Activated gamma-delta T cell treated with Interleukin-2 at 50 U/mL for 16 hours (primary cell): ENCODE results near the gene OTUD6A.
"Not testable (repeated sequence)": the region's sequence is repeated elsewhere in the genome, so short reads cannot be mapped to it uniquely, and the experiment has no call there.

Source experiments
- DNase-seq: peaks from one replicate; pipeline ENCODE4 v3.0.0-alpha.2; 2020

Gene OTUD6A

DNA sequence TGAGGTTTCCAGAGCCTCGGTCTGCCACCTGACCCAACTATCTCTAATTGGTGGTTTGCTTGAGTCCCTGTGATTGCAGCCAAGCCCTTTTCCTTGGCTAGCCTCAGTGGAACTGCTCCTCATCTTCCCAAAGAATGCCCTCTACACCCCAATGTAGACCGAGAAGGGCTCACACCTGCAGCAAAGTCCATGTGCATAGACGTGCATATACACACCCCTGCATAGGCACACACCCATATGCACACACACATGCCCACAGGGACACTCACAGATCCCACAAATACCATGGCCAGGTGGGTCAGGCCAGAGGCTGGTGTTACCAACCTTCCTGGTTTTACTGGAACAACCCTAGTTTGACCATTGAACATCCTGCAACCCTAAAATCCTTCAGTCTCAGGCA, 12.9 kb upstream of the OTUD6A start:
- DNase-seq: no peak

DNA sequence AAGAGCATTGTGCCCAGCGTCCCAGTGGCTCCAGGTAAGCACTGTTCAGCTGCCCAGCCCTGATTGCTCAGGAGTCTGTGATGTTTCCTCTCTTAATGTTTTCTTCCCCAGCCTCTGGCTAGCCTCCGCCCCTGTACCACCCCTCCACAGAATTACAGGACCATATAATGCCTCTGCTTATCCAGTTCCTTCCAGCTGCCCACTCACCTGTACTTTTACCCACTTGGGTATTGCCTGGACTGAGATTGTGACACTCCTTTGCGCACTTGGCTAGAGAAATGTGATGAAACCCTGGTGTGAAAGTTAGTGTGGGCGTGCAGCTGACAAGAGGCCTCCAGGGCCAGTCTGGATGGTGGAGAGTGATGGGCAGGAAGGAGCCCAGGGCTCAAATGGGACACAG, 12.3 kb upstream of the OTUD6A start, which contains the start of gene AWAT2:
Gene AWAT2 (minus strand): TSS at position 14 of the 400 bp plus-strand sequence. CDS start 6 bp downstream, at position 8.
- DNase-seq: no peak

DNA sequence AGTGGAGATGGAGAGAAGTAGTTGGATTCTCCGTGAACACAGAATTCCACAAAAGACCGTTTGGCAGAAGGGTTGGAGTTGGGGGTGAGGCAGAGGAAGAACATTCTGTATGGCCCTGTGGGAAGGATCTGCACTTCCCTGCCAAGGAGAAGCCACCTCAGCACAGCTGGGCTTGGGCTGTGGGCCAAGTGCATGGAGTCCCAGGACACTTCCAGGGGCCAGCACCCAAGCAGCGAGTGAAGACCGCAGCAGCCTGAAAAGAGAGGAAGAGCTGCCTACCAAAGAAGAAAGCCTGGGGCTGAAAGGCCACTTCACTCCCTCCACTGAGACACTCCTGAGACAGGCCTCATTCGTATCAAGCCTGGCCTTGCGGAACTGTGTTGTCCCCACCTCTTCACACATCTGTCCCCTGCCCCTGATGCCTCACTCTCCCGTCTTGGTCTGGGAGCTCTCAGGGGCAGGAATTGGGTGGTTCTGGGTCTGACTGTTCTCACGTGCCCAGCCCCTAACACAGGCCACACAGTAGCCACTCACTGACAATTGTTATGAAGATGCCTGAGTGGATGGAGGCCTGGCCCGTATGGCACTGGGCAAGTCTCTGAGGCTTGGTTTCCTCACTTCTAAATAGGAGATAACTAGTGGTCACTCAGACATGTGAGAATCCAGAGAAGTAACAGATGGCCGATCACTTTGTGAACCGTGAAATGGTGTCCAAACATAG, 9.2 kb upstream of the OTUD6A start:
- DNase-seq: no peak

DNA sequence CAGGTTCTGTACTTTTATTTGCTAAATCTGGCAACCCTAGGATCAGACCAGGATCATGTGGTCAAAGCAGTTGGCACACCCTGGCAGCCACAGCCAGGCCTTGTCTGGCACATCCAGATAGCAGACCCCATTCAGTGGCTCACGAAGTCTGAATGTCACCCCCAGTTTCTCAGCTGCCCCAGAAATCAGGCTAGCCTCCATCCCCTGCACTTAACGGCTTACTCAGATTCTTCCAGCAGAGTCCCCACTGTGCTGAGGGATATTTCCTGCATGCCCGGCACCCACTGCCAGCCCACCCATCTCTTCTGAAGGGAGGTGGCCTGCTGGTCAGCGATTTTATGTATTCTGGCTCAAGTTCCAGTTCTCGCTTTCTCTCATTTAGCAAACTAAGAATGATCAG, 7.9 kb upstream of the OTUD6A start:
- no peak for DNase-seq

DNA sequence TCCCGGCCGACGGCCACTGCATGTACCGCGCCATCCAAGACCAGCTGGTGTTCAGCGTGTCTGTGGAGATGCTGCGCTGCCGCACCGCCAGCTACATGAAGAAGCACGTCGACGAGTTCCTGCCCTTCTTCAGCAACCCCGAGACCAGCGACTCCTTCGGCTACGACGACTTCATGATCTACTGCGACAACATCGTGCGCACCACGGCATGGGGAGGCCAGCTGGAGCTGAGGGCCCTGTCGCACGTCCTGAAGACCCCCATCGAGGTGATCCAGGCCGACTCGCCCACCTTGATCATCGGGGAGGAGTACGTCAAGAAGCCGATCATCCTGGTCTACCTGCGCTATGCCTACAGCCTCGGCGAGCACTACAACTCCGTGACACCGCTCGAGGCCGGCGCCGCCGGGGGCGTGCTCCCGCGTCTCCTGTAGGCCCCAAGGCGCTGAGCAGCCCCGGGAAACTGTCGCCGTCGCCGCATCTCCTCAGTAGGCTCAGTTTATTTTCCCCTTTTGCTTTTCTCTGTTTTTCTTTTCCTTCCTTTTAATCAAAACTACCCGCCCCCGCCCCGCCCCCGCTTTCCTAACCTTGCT, 799 bp downstream of the OTUD6A start:
- DNase-seq: no peak

DNA sequence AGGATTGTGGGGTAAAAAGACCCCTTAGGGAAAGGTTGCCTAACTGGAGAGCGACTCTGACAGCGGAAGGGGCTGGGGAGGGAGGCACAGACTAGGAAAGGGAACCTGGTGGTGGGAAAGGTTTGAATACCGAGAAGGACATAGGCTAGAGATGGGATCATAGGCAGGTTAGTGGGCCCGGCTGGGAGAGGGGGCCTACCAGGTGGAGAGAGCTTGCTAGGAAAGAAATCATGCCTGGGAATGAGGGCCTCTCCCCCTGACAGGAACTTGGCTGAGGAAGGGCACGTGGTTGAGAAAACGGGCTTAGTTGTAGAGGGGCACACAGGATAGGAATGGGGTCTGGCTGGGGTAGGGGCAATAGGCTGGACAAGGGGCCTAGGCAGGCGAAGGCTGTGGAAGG, 4.4 kb downstream of the OTUD6A start:
- DNase-seq: no peak

DNA sequence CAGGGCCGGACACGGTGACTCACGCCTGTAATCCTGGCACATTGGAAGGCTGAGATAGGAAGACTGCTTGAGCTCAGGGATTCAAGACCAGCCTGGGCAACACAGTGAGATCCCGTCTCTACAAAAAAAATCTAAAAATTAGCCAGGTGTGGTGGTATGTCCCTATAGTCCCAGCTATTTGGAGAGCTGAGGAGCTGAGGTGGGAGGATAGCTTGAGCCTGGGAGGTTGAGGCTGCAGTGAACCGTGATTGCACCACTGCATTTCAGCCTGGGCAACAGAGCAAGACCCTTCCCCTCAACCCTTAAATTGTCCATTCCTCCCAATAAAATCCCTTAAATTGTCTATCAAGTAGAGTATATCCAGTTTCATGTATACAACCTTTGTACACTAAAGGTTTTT, 17.0 kb downstream of the OTUD6A start:
- no peak for DNase-seq

DNA sequence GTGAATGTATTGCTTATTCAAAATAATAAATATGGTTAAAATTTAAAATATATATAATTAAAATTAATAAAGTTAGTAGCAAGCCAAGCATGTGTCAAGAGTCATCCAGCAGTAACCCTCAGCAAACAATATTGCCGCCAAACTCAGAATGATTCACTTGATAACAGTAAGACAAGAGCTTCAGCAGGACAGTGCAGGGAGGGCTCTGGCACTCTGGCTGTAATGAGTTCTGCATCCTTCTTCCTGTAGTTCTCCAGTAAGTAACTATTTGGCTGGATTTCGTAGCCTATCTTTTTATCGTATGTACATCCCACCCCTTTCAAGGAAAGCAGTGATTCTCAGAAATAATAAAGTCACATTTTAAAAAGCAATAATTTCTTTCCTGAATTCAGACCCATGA, 17.6 kb downstream of the OTUD6A start:
- no peak for DNase-seq

DNA sequence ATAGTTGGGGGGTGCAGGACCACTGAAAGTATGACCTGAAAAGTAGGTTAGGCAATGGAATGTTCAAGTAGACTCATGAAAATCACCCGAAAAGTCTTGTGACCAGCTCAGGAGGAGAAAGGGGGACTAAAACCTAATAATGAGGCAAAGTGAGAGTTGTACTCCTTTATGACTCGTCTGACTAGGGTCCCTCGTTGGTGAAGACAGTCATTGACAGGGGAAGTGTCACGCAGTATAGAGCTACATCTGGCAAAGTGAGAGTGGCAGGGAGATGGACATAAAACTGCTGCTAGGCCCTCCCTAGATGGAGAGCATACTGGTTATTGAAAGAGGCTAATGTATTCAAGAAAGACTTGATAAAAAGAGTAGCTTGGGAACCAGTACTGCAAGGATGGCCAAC, 20.5 kb downstream of the OTUD6A start:
- no peak for DNase-seq

DNA sequence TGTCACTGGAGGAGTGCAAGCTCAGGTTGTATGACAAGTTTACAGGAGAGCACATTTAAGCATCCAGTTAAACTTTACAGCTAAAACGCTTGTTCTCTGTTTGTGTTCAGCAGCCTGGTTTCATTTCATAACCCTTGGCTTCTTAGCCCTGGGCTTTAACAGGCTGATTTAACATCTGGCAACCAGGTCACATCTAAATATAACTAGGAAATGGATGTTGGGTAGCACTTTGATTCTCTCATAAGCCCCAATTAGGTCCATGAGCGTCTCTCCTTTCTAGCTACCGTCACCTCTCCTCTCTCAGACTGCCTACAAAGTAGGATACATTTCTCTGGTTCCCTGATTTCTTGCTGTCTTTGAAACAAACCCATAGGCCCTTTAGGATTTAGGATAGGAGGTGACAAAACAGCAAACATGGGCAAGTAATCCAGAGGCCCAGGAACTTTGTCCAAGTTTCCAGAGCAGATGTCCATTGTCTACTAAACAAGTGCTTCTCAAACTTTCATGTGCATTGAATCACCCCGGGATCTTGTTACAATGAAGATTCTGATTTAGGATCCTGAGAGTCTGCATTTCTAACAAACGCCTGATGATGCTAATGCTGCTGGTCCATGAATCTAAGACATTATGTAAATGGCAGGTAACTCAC, 22.5 kb downstream of the OTUD6A start:
- no peak for DNase-seq

DNA sequence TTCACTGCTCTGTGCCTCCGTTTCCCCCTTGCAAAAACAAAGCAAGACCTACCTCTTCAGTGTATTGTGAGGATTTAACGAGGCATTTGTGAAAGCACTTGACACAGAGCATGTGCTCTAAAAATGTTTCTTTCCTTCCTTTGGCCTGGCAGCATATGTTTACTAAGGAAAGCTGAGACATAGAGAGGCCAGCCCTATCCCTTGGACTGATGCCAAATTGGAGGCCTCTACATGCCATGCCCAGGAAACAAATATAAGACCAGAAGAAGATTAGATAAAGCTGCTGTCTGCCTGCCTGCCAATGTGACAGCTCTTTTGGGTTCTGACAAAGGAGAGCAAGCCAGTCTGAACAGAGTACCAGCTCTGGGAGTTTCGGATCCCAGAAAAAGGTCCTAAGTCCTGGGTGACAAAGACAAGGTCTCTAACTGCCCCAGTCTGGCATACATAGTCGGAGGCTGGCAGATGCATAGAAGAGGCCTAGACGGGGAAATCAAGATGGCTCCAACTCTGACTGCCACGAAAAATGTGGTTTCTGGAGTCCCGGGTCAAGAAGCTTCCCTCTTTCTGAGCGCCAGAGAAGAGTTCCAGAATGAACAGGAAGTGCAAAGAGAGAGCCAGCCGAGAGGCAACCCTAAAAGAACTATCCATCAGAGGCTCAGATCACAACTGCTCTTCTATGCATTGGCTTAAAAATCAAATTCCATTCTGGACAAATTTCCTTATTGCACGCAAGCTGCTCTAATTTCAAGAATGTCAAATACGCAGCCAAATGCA, 25.8 kb downstream of the OTUD6A start:
- no peak for DNase-seq

DNA sequence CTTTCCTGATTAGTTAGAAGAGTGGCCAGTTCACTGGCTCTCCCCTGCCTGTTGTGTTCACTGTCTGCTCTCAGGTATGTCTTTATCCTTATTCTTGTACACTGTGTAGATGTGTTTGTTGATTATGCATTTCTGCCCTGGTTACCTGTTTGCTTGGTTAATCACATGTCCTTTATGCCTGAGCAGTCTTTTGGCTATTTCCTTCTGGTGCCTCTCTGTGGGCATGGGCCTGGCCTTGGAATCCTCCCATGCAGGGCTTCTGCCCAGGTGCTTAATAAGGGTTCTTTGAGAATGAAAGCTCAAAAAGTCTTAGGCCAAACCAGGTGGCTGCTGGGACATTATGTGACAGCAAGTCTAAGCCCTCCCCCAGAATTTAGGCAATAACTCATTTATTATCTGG, 26.5 kb downstream of the OTUD6A start:
- DNase-seq: no peak

DNA sequence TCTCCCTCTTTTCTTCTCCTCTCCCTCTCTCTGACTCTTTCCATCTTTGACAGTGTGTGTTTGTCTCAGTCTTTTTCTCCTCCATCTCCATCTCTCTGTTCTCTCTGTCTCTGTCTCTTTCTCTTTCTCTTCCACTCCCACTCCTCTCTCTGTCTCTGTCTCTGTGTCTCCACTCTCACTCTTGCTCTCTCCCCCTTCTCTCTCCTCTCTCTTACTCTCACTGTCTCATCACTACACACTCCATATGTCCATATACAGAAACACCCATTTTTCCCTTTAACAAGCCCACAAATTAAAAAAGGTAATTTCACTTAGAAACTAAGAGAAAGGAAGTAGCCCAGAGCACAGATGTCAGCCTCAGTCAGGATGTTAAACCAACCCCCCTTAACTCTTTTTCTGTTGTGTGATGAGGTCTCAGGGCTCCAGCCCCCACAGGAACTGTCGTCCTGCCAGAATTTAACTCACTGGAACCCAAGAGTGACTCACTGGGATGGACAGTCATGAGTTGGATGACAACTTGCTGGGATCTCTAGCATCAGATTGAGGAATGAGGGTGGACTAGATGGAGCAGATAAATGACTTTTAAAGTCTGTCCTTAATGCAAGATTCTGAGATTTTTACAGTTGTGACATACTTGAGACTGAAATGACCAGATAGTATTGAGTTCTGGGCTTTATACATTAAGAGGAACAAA, 27.5 kb downstream of the OTUD6A start:
- DNase-seq: no peak

DNA sequence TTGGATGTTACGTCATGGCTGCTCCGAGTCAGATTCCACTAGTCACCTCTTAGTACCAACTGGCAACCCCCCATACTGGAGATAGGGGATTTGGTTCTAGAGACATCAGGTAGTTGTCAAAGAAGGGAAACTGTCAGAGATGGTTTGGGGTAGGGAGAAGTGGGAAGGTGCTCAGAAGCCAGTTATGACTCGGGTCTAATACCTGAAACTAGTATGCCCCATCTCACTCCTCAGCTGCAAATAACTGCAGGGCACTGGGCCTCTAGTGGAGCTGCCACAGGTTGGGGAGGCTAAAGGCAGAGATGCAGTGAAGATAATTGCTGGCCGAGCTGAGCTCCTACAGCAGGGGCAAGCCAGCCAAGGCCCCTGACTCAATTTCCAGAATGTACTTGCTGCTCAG, 30.0 kb downstream of the OTUD6A start:
- no peak for DNase-seq

DNA sequence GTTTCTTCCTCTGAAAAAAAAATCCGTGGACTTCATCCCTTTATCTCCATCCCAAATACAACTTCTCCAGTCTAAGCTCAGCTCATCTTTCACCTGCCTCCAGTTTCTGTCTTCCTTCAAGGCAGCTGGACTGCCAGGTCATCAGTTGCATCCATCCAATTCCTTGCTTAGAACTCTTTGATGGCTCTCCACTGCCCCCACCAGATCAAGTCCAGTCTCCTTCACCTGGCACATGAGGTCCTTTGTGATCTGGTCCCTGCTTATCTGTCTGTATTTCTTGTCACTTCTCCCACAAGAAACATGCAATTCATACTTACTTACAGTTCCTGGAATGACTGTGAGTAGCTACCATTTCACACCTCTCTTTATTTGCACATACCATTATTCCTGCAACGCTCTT, 33.8 kb downstream of the OTUD6A start:
- DNase-seq: no peak

DNA sequence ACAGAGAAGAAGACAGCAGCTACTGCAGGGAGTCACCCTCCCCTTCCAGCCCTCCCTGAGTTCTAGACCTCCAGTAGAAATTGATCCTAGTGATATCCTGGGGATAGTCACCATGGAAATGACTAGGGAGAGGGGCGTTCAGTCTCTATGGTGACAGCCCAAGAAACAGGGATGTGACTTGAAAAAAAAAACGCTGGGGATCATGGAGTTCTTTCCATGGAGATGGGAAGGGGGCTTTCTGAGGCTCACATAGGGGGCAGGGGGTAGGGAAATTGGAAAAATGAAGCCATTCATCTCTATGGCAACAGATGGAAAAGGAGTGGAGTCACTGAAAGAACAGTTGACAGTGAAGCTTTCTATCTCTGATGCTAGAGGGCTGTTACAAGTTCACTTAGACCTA, 43.0 kb downstream of the OTUD6A start:
- no peak for DNase-seq

DNA sequence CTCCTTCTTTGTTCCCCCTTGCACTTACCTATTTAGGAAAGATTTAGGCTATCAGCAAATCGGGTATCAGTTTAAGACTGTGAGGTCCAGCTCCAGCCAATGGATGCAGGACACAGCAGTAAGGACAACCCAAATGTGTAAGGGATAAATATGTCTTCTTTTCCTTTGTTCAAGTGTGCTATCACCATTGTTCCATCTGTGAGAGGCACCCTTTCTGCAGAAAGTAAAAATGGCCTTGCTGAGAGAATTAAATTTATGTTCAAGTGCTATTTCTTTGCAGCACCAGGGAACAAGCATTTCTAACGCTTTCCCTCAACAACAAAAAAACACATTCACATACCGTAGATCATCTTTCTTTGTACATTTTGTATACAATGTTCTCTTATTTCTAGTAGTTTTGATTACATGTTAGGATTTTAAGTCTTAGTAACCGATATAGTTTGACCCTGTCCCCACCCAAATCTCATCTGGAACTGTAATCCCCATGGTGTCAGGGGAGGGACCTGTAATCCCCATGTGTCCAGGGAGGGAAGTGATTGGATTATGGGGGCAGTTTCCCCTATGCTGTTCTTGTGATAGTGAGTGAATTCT, 49.3 kb downstream of the OTUD6A start:
- not testable (repeated sequence) for DNase-seq
